OCI-LY3 (cell line): ENCODE data around the gene TSPAN8.

Experiments used
- CTCF ChIP-seq: fragments of 200-600, 300-600 bp; sonication (generic); IDR thresholded peaks from 2 replicates; pipeline ENCODE4 v1.5.1; 2014; ENCODE audit warnings: antibody characterized with exemption, low read length, low read depth
- EZH2phosphoT487 ChIP-seq: fragments of 200-600 bp; shearing (Covaris generic); IDR thresholded peaks from 2 replicates; pipeline ENCODE4 v1.6.1; 2018; ENCODE audit warnings: antibody characterized with exemption, mixed run types, low read depth

- no peak for TF ChIP-seq CTCF
- no peak for TF ChIP-seq EZH2phosphoT487
These were observed 13.1 kb downstream of the TSPAN8 start for GRCh38 chr12:71144682-71145081.
